ENCODE results near the gene DLG3. TPM values are rescaled to one million over a fixed set of nuclear protein-coding genes. Genes with fewer than 3 reads are reported as not detected.

The DLG3 gene
- total RNA-seq, 4 donors from 2014 or later = 0.20 to 3.4 (median 0.69) TPM

- Histone ChIP-seq H3K9me3 (no peaks in the 10 kb centered on the region), H3K4me1 (peaks cover 0 to 8% of the 10 kb centered on the region in 2 donors), H3K27ac (no peak overlapping the region), H3K27me3 (peaks cover 0 to 6% (median 5%) of the 10 kb centered on the region in 3 donors), H3K4me3 (no peak overlapping the region), H3K36me3 (no peaks in the 10 kb centered on the region)
- intact Hi-C loops (cut with DNase I; ENCODE audit: low total_unique reads) = no loop called here
- DNase-seq (no peak), ATAC-seq (no peak)
- TF ChIP-seq POLR2A (IDR thresholded peaks at IDR 0.05) = no peak
- no peak for TF ChIP-seq CTCF (IDR thresholded peaks at IDR 0.05 in 4 of 5, conservative IDR thresholded peaks at IDR 0.05 in 1 of 5)
- in situ Hi-C loops (cut with MboI; ENCODE audit: low sequenced_read_pairs in 4 of 4) = loop anchor here in 3 of 4 donors (25.0 kb wide), 1 partner anchor 302 kb away; the partner anchor contains the start of gene IGBP1 (in 3 of the 3)
Observed at GRCh38 chrX:70439016-70439415, 5.6 kb upstream of the DLG3 start.

GRCh38 chrX:70442224-70442623 lies 2.4 kb upstream of the DLG3 start:
- no peaks in the 10 kb centered on the region for H3K4me1 ChIP-seq
- no peaks in the 10 kb centered on the region for H3K36me3 ChIP-seq
- DNase-seq = no peak
- no peak for TF ChIP-seq CTCF (IDR thresholded peaks at IDR 0.05 in 4 of 5, conservative IDR thresholded peaks at IDR 0.05 in 1 of 5)
- TF ChIP-seq POLR2A (IDR thresholded peaks at IDR 0.05) = no peak
- intact Hi-C loops (cut with DNase I; ENCODE audit: low total_unique reads) (no loop called here), in situ Hi-C loops (cut with MboI; ENCODE audit: low sequenced_read_pairs in 4 of 4) (loop anchor here in 3 of 4 donors (25.0 kb wide), 1 partner anchor 305 kb away; the partner anchor contains the start of gene IGBP1 (in 3 of the 3))
- peaks cover 0 to 17% (median 10%) of the 10 kb centered on the region in 3 donors for H3K27me3 ChIP-seq
- H3K27ac ChIP-seq = no peak overlapping the region
- no peak overlapping the region for H3K4me3 ChIP-seq
- no peaks in the 10 kb centered on the region for H3K9me3 ChIP-seq
- no peak for ATAC-seq

GRCh38 chrX:70444946-70445656 lies 466 bp downstream of the DLG3 start:
- H3K4me3 ChIP-seq = peak overlapping the region in 2 of 4 donors; percentile 27
- no peak for TF ChIP-seq POLR2A (IDR thresholded peaks at IDR 0.05)
- TF ChIP-seq CTCF (IDR thresholded peaks at IDR 0.05 in 4 of 5, conservative IDR thresholded peaks at IDR 0.05 in 1 of 5) = no peak
- DNase-seq (no peak), ATAC-seq (no peak)
- H3K4me1 ChIP-seq = no peaks in the 10 kb centered on the region
- H3K9me3 ChIP-seq = no peaks in the 10 kb centered on the region
- no peaks in the 10 kb centered on the region for H3K36me3 ChIP-seq
- H3K27ac ChIP-seq = no peak overlapping the region
- intact Hi-C loops (cut with DNase I; ENCODE audit: low total_unique reads) = no loop called here
- peaks cover 0 to 17% (median 10%) of the 10 kb centered on the region in 3 donors for H3K27me3 ChIP-seq
- in situ Hi-C loops (cut with MboI; ENCODE audit: low sequenced_read_pairs in 4 of 4) = loop anchor here in 3 of 4 donors (25.0 kb wide), 1 partner anchor 308 kb away; the partner anchor contains the start of gene IGBP1 (in 3 of the 3)

- DNase-seq = no peak
- Histone ChIP-seq H3K9me3 (no peaks in the 10 kb centered on the region), H3K27me3 (peaks cover 0 to 17% (median 10%) of the 10 kb centered on the region in 3 donors), H3K27ac (no peak overlapping the region), H3K4me3 (no peak overlapping the region), H3K4me1 (no peaks in the 10 kb centered on the region), H3K36me3 (no peaks in the 10 kb centered on the region)
- no peak for ATAC-seq
- intact Hi-C loops (cut with DNase I; ENCODE audit: low total_unique reads) (no loop called here), in situ Hi-C loops (cut with MboI; ENCODE audit: low sequenced_read_pairs in 4 of 4) (loop anchor here in 3 of 4 donors (25.0 kb wide), 1 partner anchor 309 kb away; the partner anchor contains the start of gene IGBP1 (in 3 of the 3))
- TF ChIP-seq CTCF (IDR thresholded peaks at IDR 0.05 in 4 of 5, conservative IDR thresholded peaks at IDR 0.05 in 1 of 5) (no peak), POLR2A (IDR thresholded peaks at IDR 0.05) (no peak)
Observed at GRCh38 chrX:70445951-70446350, 1.3 kb downstream of the DLG3 start.
